B cell (primary cell): Measurements from ENCODE around the gene MLLT6. TPM values are rescaled to one million over a fixed set of nuclear protein-coding genes. Genes with fewer than 3 reads are reported as not detected.

Experiments
- ATAC-seq: fragments of 200-7000 bp; cut with Tn5 transposase; one replicate; pipeline ENCODE4 v1.10.0; 2021; ENCODE audit warnings: low read depth, mild to moderate bottlenecking, moderate number of reproducible peaks, moderate library complexity
- CTCF ChIA-PET: fragments of 350-600 bp; sonication (Branson Sonifier 250); formaldehyde crosslinking; loops from one replicate; lab custom pipeline; 2021; ENCODE audit warnings: antibody characterized with exemption, inconsistent platforms; lab: Charles Lee
- POLR2A ChIA-PET: fragments of 350-600 bp; sonication (Branson Sonifier 250); formaldehyde crosslinking; loops from one replicate; lab custom pipeline; 2021; ENCODE audit warnings: antibody characterized with exemption; lab: Charles Lee
- DNase-seq: peaks from one replicate; pipeline ENCODE4 v3.0.0; 2013
- H2AFZ ChIP-seq: 2 replicates; pipeline ENCODE4 v1.6.1; 2012; ENCODE audit warnings: mild to moderate bottlenecking, low read depth, low read length; ENCODE audit not compliant: insufficient read depth, poor library complexity, severe bottlenecking
- H3K27ac ChIP-seq, 2 donors: 1 replicate in 1 of 2; 2 replicates in 1 of 2; pipeline ENCODE4 v1.5.1; 2012 to 2013; ENCODE audit warnings: low read length in 2 of 2, mild to moderate bottlenecking in 2 of 2, moderate library complexity in 1 of 2
- H3K27me3 ChIP-seq, 4 experiments: fragments of 200-600 bp in 1 of 4; sonication (generic) in 1 of 4; replicated peaks in 1 of 4; 1 replicate in 2 of 4; 2 replicates in 2 of 4; pipeline versions ENCODE4 v1.6.1 to v1.7.0; 2013 to 2016; ENCODE audit warnings: low read length in 3 of 4, mild to moderate bottlenecking in 2 of 4, mixed read lengths in 1 of 4, moderate library complexity in 1 of 4; ENCODE audit not compliant: insufficient read depth in 4 of 4, control insufficient read depth in 3 of 4; ENCODE audit errors: control extremely low read depth in 1 of 4
- H3K36me3 ChIP-seq, 2 experiments: replicated peaks in 1 of 2; 1 replicate in 1 of 2; 2 replicates in 1 of 2; pipeline versions ENCODE4 v1.6.1 to v1.7.1; 2013; ENCODE audit warnings: low read length in 1 of 2; ENCODE audit not compliant: insufficient read depth in 2 of 2, control insufficient read depth in 1 of 2; ENCODE audit errors: control extremely low read depth in 1 of 2, extremely low read depth in 1 of 2
- H3K4me1 ChIP-seq, 2 donors: fragments of 200-600 bp in 1 of 2; sonication (generic) in 1 of 2; 1 replicate in 1 of 2; 2 replicates in 1 of 2; pipeline versions ENCODE4 v1.5.1 to v1.6.1; 2013 to 2017; ENCODE audit warnings: low read length in 2 of 2; ENCODE audit not compliant: control insufficient read depth in 2 of 2, insufficient read depth in 2 of 2
- H3K4me2 ChIP-seq: replicated peaks from 2 replicates; pipeline ENCODE3; 2012; ENCODE audit warnings: mild to moderate bottlenecking, low read depth, low read length; ENCODE audit not compliant: poor library complexity, severe bottlenecking
- H3K4me3 ChIP-seq, 5 experiments: fragments of 200-600 bp in 1 of 5; sonication (generic) in 1 of 5; 1 replicate in 3 of 5; 2 replicates in 2 of 5; pipeline versions ENCODE4 v1.5.1 to v1.7.0; 2011 to 2016; ENCODE audit warnings: low read length in 4 of 5, mild to moderate bottlenecking in 4 of 5, low read depth in 2 of 5, control low read depth in 1 of 5, moderate library complexity in 1 of 5; ENCODE audit not compliant: insufficient read depth in 1 of 5; ENCODE audit errors: control extremely low read depth in 1 of 5, extremely low read depth in 1 of 5
- H3K79me2 ChIP-seq: fragments of 200-600 bp; sonication (generic); one replicate; pipeline ENCODE4 v1.6.0; 2016; ENCODE audit warnings: low read length; ENCODE audit not compliant: control insufficient read depth, insufficient read depth
- H3K9ac ChIP-seq: fragments of 200-600 bp; sonication (generic); 2 replicates; pipeline ENCODE4 v1.6.1; 2017; ENCODE audit warnings: mild to moderate bottlenecking, low read length, moderate library complexity
- H3K9me3 ChIP-seq, 3 donors: one replicate each; pipeline versions ENCODE4 v1.6.1 to v1.7.1; 2013; ENCODE audit warnings: low read length in 2 of 3; ENCODE audit not compliant: control insufficient read depth in 2 of 3, insufficient read depth in 1 of 3; ENCODE audit errors: control extremely low read depth in 1 of 3
- H4K20me1 ChIP-seq: 2 replicates; pipeline ENCODE4 v1.6.0; 2012; ENCODE audit warnings: mild to moderate bottlenecking, low read length; ENCODE audit not compliant: insufficient read depth, control insufficient read depth, poor library complexity, severe bottlenecking
- H3K27ac Mint-ChIP-seq: one replicate; pipeline ENCODE4 v1.8.0; 2021; ENCODE audit warnings: mixed read lengths
- H3K27me3 Mint-ChIP-seq: one replicate; pipeline ENCODE4 v1.8.0; 2021; ENCODE audit warnings: mixed read lengths
- H3K4me1 Mint-ChIP-seq: one replicate; pipeline ENCODE4 v1.8.0; 2021; ENCODE audit warnings: mixed read lengths
- H3K4me3 Mint-ChIP-seq: one replicate; pipeline ENCODE4 v1.8.0; 2021; ENCODE audit warnings: mixed read lengths
- H3K9me3 Mint-ChIP-seq: one replicate; pipeline ENCODE4 v1.8.0; 2022; ENCODE audit warnings: mixed read lengths; ENCODE audit not compliant: insufficient read depth
- CTCF ChIP-seq: fragments of 200-600 bp; IDR thresholded peaks from one replicate; pipeline ENCODE4 v1.8.0; 2022; ENCODE audit warnings: antibody characterized with exemption, mild to moderate bottlenecking
- EZH2 ChIP-seq: IDR thresholded peaks from 2 replicates; pipeline ENCODE4 v1.6.1; 2012; ENCODE audit warnings: borderline replicate concordance, low read depth, mild to moderate bottlenecking, moderate library complexity, low read length; ENCODE audit not compliant: insufficient read depth, poor library complexity, severe bottlenecking
- WGBS: methylation state at CpG from one replicate; pipeline ENCODE4 v1.1.5; 2013; ENCODE audit warnings: missing lambda C conversion rate; ENCODE audit not compliant: insufficient coverage; 5-methylcytosine and 5-hydroxymethylcytosine counted together
- intact Hi-C: fragments of 100-400 bp; cut with micrococcal nuclease; formaldehyde crosslinking; loops from one replicate; pipeline ENCODE4 v1.10.0; 2022
- polyA plus RNA-seq: library from polyadenylated mRNA; depleted of rRNA; stranded (reverse); fragments of >200 nt; gene quantifications from 2 replicates; pipeline ENCODE4 v1.2.3, GENCODE V29; 2012
- total RNA-seq, 2 donors: library from RNA; stranded (reverse); fragments of 120-200 nt in 1 of 2; gene quantifications; 1 replicate in 1 of 2; 2 replicates in 1 of 2; pipeline versions ENCODE4 v1.2.3 to v1.2.4, GENCODE V29; 2013 to 2022

Gene MLLT6
- total and polyA plus RNA-seq, 2 donors (not counting 1 experiment from before 2014, with no cell fraction given) = 165 to 288 TPM

- Histone ChIP-seq H3K4me2 (no peak overlapping the region), H2AFZ (no peak overlapping the region), H3K9me3 (no peaks in the 10 kb centered on the region), H3K4me3 (no peak overlapping the region), H3K27ac (no peak overlapping the region), H3K27me3 (peaks cover 0 to 8% (median 0%) of the 10 kb centered on the region in 4 experiments), H4K20me1 (peaks cover 7% of the 10 kb centered on the region), H3K9ac (no peak overlapping the region), H3K4me1 (peaks cover 0 to 6% of the 10 kb centered on the region in 2 donors), H3K36me3 (no peaks in the 10 kb centered on the region), H3K79me2 (no peaks in the 10 kb centered on the region)
- no peaks in the 10 kb centered on the region for H3K9me3 Mint-ChIP-seq
- intact Hi-C loops = no loop called here
- H3K4me1 Mint-ChIP-seq = peaks cover 8% of the 10 kb centered on the region
- no peak for ATAC-seq
- WGBS = 91% methylated on average over 10 of the region's 14 CpGs
- TF ChIP-seq EZH2 (no peak), CTCF (no peak)
- DNase-seq = no peak
- H3K27me3 Mint-ChIP-seq = peaks cover 6% of the 10 kb centered on the region
- ChIA-PET POLR2A (no interaction called here), CTCF (no interaction called here)
- no peak overlapping the region for H3K27ac Mint-ChIP-seq
- H3K4me3 Mint-ChIP-seq = no peak overlapping the region
Observed at GRCh38 chr17:38739305-38739704, 34.2 kb downstream of the MLLT6 start.

- Histone ChIP-seq H2AFZ (no peak overlapping the region), H3K36me3 (no peaks in the 10 kb centered on the region), H3K4me3 (no peak overlapping the region), H3K4me2 (no peak overlapping the region), H3K79me2 (no peaks in the 10 kb centered on the region), H3K9ac (no peak overlapping the region), H4K20me1 (peaks cover 7% of the 10 kb centered on the region), H3K4me1 (peaks cover 0 to 4% of the 10 kb centered on the region in 2 donors), H3K27me3 (peaks cover 0 to 8% (median 0%) of the 10 kb centered on the region in 4 experiments), H3K27ac (no peak overlapping the region), H3K9me3 (no peaks in the 10 kb centered on the region)
- ATAC-seq (no peak), DNase-seq (no peak)
- Mint-ChIP-seq H3K27ac (no peak overlapping the region), H3K27me3 (peaks cover 6% of the 10 kb centered on the region), H3K4me1 (peaks cover 5% of the 10 kb centered on the region), H3K9me3 (no peaks in the 10 kb centered on the region), H3K4me3 (no peak overlapping the region)
- POLR2A ChIA-PET = no interaction called here
- CTCF ChIA-PET = interaction anchor here (0.6 kb wide), 1 partner anchor 63 kb away, joined by 4 read pairs; no protein-coding TSS in a partner anchor
- WGBS = 99% methylated on average over 12 of the region's 19 CpGs
- intact Hi-C loops = no loop called here
- no peak for TF ChIP-seq EZH2
- TF ChIP-seq CTCF = no peak
Observed at GRCh38 chr17:38740044-38740443, 35.0 kb downstream of the MLLT6 start.
